ENCODE data around the gene CLOCK.
"Not testable (repeated sequence)": the region's sequence is repeated elsewhere in the genome, so short reads cannot be mapped to it uniquely, and the experiment has no call there.

The CLOCK gene, protein sequence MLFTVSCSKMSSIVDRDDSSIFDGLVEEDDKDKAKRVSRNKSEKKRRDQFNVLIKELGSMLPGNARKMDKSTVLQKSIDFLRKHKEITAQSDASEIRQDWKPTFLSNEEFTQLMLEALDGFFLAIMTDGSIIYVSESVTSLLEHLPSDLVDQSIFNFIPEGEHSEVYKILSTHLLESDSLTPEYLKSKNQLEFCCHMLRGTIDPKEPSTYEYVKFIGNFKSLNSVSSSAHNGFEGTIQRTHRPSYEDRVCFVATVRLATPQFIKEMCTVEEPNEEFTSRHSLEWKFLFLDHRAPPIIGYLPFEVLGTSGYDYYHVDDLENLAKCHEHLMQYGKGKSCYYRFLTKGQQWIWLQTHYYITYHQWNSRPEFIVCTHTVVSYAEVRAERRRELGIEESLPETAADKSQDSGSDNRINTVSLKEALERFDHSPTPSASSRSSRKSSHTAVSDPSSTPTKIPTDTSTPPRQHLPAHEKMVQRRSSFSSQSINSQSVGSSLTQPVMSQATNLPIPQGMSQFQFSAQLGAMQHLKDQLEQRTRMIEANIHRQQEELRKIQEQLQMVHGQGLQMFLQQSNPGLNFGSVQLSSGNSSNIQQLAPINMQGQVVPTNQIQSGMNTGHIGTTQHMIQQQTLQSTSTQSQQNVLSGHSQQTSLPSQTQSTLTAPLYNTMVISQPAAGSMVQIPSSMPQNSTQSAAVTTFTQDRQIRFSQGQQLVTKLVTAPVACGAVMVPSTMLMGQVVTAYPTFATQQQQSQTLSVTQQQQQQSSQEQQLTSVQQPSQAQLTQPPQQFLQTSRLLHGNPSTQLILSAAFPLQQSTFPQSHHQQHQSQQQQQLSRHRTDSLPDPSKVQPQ

DNA sequence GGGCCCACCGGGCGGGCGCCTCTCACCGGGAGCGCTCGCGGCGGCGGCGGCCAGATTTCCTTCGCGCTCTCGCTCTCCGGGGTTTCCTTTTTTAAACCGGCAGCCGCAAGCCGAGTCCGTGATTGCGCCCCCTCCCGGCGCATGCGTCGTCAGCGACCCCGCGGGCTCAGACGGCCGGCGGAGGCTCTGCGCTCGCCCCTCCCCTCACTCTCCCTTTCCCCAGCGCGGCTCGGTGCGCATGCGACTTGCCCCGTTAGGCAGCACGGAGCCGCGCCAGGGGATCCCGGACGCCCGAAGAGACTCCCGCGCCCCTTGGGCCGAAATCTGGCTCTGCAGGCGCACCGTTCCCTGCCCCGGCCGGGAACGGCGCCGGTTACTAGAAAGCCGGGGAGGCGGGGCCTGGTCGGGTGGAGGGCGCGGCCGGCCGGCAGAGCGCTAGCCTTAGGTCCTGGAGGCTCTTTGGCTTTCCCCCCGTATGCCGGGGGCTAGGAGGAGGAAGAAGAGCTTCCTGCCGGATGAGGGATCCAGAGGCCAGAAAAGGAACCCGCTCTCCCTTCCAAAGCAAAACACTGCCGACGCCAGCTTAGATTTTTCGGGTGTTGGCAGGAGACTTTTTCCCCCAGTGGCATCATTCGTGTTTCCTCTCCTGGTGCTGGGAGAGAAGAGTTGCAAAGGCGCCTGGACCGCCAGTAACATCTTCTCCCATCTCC, at the start of gene CLOCK:
Gene CLOCK (minus strand): TSS at position 154 of the 710 bp plus-strand sequence. CDS start 64,124 bp downstream, outside the sequence.
- peaks cover 24% of the 10 kb centered on the region for H3K27me3 Mint-ChIP-seq
- no peaks in the 10 kb centered on the region for H3K9me3 Mint-ChIP-seq
- peak within 1 kb of the TSS; percentile 94 for H3K27ac Mint-ChIP-seq
- H3K4me3 Mint-ChIP-seq: peak within 1 kb of the TSS; percentile 89
- H3K36me3 Mint-ChIP-seq (ENCODE audit: low read depth): peaks cover 11% of the 10 kb centered on the region
- peaks cover 17% of the 10 kb centered on the region for H3K4me1 Mint-ChIP-seq (ENCODE audit: low read depth)
- intact Hi-C loops (cut with micrococcal nuclease): loop anchor here (5.0 to 10.0 kb wide), 4 partner anchors 112 to 305 kb away; partner anchors contain the start of genes EXOC1, SRD5A3 and TMEM165

DNA sequence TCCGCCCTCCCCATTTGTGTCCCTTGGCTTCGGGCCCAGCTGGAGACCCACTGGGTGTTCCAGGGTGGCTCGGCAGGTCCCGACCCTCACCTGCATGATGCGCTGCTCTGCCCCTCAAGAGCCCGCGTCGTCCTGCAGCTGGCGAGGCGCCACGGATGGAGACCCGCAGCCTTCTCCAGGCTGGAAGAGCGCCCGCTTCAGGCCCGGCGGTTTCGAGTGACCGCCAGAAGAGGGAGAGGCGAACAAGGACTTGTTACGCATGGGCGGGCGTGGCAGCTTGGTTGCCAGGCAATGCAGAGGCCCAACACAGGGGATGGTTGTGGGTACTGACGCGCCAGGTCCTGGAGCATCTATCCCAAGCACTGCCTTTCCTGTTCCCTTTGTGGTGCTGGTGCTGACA, 45.3 kb upstream of the CLOCK start, which contains the start of gene PDCL2:
Gene PDCL2 (minus strand): TSS at position 232 of the 400 bp plus-strand sequence. CDS start 136 bp downstream, at position 96.
- no peak within 1 kb of the TSS for H3K27ac Mint-ChIP-seq
- no peaks in the 10 kb centered on the region for H3K36me3 Mint-ChIP-seq (ENCODE audit: low read depth)
- H3K4me1 Mint-ChIP-seq (ENCODE audit: low read depth): no peaks in the 10 kb centered on the region
- H3K4me3 Mint-ChIP-seq: no peak within 1 kb of the TSS
- H3K9me3 Mint-ChIP-seq: peaks cover 13% of the 10 kb centered on the region
- intact Hi-C loops (cut with micrococcal nuclease): no loop called here
- H3K27me3 Mint-ChIP-seq: peaks cover 2% of the 10 kb centered on the region

DNA sequence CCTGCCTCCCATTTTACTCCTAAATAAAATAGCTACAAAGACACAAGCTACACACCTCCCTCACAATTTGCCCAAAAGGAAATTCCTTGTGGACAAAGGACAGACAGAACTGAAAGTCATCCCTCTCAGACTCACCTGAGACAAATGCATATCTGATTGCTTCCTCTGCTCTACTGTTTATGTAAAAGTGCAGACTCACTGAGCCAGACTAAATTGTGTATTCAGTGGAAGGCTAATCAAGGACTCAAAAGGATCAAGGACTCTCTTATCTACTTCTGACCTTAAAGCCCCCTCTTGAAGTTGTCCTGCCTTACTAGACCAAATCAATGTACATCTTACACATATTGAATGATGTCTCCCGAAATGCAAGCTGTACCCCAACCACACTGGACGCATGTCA, 41.5 kb upstream of the CLOCK start:
- H3K4me3 Mint-ChIP-seq: no peak overlapping the region
- H3K27ac Mint-ChIP-seq: no peak overlapping the region
- peaks cover 2% of the 10 kb centered on the region for H3K27me3 Mint-ChIP-seq
- H3K4me1 Mint-ChIP-seq (ENCODE audit: low read depth): no peaks in the 10 kb centered on the region
- no peaks in the 10 kb centered on the region for H3K36me3 Mint-ChIP-seq (ENCODE audit: low read depth)
- peaks cover 21% of the 10 kb centered on the region for H3K9me3 Mint-ChIP-seq
- intact Hi-C loops (cut with micrococcal nuclease): no loop called here

DNA sequence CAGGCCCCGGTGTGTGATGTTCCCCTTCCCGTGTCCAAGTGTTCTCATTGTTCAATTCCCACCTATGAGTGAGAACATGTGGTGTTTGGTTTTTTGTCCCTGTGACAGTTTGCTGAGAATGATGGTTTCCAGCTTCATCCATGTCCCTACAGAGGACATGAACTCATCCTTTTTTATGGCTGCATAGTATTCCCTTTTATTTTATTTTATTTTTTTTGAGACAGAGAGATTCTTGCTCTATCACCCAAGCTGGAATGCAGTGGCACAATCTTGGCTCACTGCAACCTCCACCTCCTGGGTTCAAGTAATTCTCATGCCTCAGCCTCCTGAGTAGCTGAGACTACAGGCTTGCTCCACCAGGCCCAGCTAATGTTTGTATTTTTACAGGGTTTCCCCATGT, 36.1 kb upstream of the CLOCK start:
- H3K4me3 Mint-ChIP-seq; H3K27ac Mint-ChIP-seq; H3K9me3 Mint-ChIP-seq; H3K27me3 Mint-ChIP-seq; H3K4me1 Mint-ChIP-seq (ENCODE audit: low read depth); H3K36me3 Mint-ChIP-seq (ENCODE audit: low read depth); intact Hi-C loops (cut with micrococcal nuclease): not testable (repeated sequence)

DNA sequence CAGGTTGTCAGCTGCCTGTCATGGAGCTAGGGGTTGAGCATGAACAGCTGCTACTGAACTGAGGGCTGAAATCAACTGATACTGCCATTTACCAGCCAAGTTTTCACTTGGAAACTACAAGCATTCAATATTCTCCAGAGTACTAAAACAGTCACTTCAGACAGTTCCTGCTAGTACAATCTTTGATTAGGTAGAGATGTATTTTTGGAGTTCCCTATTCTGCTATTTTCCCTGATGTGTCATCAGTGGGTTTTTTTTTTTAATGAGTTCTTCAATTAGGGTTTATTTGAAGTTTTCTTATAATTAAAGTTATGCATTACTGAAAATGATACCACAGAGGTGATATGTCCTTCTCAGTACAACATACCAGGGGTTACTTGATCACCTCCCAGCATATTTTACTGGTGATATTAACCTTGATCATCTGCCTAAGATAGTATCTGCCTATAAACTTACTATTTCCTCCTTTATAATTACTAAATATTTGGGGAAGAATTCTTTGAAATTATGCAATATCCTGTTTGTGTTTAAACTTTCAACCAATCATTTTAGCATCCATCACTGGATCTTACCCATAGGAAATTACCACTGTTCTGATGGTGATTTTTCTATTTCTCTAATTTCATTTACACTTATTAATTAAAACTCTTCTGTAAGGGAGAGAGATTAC, 31.8 kb upstream of the CLOCK start:
- no peak overlapping the region for H3K27ac Mint-ChIP-seq
- no peak overlapping the region for H3K4me3 Mint-ChIP-seq
- H3K4me1 Mint-ChIP-seq (ENCODE audit: low read depth): peaks cover 5% of the 10 kb centered on the region
- intact Hi-C loops (cut with micrococcal nuclease): no loop called here
- no peaks in the 10 kb centered on the region for H3K36me3 Mint-ChIP-seq (ENCODE audit: low read depth)
- H3K9me3 Mint-ChIP-seq: peaks cover 14% of the 10 kb centered on the region
- H3K27me3 Mint-ChIP-seq: peaks cover 3% of the 10 kb centered on the region

DNA sequence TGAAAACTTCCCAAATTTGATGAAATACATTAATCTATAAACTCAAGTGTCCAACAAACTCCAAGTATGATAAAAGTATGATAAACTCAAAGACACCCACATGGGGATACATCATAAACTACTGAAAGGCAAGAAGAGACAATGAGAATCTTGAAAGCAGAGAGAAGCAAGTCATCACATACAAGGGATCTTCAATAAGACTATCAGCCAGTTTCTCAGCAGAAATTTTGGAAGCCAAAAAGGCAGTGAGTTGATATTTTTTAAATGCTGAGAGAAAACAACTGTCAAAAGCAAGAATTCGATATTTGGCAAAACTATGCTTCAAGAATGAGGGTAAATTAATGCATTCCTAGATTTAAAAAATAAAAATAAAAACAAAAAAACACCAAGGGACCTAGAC, 28.8 kb upstream of the CLOCK start:
- H3K9me3 Mint-ChIP-seq: peaks cover 11% of the 10 kb centered on the region
- H3K27ac Mint-ChIP-seq: no peak overlapping the region
- intact Hi-C loops (cut with micrococcal nuclease): no loop called here
- no peak overlapping the region for H3K4me3 Mint-ChIP-seq
- no peaks in the 10 kb centered on the region for H3K36me3 Mint-ChIP-seq (ENCODE audit: low read depth)
- peaks cover 11% of the 10 kb centered on the region for H3K4me1 Mint-ChIP-seq (ENCODE audit: low read depth)
- H3K27me3 Mint-ChIP-seq: no peaks in the 10 kb centered on the region

DNA sequence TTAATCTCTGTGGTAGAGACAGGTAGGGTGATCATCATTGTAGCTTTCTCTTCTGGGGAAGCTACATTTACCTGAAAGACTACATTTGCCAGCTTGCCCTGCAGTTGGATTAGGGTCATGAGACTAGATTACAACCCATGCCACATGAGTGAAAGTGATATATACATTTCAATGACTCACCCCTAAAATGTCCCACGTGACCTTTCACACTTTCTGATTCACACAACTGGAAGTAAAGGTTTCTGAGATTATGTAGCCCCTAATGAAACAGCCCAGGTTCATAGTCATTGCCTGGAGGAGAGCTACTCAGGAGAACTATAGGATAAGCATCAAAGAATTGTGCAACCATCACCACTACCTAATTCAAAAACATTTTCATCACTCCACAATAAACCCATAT, 27.5 kb upstream of the CLOCK start:
- H3K36me3 Mint-ChIP-seq (ENCODE audit: low read depth): no peaks in the 10 kb centered on the region
- no peak overlapping the region for H3K4me3 Mint-ChIP-seq
- intact Hi-C loops (cut with micrococcal nuclease): no loop called here
- peaks cover 11% of the 10 kb centered on the region for H3K9me3 Mint-ChIP-seq
- H3K27me3 Mint-ChIP-seq: no peaks in the 10 kb centered on the region
- H3K27ac Mint-ChIP-seq: no peak overlapping the region
- peaks cover 11% of the 10 kb centered on the region for H3K4me1 Mint-ChIP-seq (ENCODE audit: low read depth)

DNA sequence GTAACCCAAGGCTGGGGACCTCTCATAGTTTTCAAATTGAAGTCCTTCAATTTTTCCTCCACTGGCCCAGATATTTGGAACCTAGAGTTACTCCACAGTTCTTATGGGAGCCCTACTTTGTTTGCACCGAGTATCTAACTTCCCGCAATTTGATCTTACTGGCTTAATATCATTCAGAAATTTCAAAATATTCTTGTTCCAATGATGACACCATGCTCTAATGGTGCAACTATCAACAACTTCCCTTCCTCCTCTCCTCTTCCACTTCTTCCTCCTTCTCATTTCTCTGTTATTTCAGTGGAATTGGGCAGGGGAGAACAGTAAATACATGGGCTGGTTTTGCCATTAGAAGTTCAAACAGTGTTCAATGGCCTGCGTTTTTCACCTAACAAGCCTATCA, 25.1 kb upstream of the CLOCK start:
- peaks cover 6% of the 10 kb centered on the region for H3K4me1 Mint-ChIP-seq (ENCODE audit: low read depth)
- H3K27ac Mint-ChIP-seq: no peak overlapping the region
- H3K27me3 Mint-ChIP-seq: no peaks in the 10 kb centered on the region
- H3K9me3 Mint-ChIP-seq: peaks cover 11% of the 10 kb centered on the region
- intact Hi-C loops (cut with micrococcal nuclease): no loop called here
- no peak overlapping the region for H3K4me3 Mint-ChIP-seq
- no peaks in the 10 kb centered on the region for H3K36me3 Mint-ChIP-seq (ENCODE audit: low read depth)

DNA sequence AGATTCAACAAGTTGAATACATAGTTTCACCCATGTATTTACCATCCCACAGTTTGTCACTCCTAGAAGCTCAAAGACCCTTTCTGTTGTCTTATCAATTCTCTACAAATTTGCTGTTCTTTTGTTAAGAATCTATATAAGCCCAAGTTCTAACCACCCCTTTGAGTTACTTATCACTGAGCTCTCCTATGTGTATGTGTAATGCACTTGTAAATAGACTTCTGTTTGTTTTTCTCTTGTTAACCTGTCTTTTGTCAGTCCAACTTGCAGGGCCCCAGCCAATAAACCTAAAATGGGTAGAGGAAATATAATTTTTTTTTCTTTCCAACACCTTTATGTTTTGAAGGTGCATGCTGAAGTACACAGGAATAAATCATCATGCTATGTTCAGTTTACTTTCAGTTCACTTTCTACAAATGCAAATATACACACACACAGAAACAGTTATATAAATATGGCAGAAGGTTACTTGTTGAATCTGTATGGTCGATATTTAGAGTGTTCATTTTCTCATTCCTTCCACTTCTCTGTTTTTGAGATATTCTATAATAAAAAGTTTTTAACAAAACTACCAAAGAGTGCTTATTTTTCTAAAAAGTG, 22.3 kb upstream of the CLOCK start:
- Mint-ChIP-seq H3K4me3 (no peak overlapping the region), H3K27me3 (no peaks in the 10 kb centered on the region), H3K9me3 (no peaks in the 10 kb centered on the region), H3K36me3 (ENCODE audit: low read depth) (no peaks in the 10 kb centered on the region), H3K27ac (no peak overlapping the region), H3K4me1 (ENCODE audit: low read depth) (peaks cover 6% of the 10 kb centered on the region)
- intact Hi-C loops (cut with micrococcal nuclease): no loop called here

DNA sequence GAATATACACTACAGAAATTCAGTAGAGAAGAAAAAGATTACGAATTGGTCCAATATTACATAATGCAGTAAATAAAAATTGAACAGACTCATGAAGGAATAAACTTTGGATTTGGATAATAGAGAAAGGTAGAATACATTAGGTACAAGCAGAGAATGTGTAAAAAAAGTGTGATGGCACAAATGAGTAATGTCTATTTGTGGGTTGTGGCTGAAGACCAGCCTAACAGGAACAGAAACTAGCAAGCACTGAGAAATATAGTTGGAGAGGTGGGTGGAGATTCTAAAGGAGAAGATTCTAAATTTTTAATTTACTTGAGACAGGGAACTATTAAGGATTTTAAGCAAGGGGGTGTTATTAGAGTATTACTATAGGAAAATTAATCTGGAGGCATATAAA, 15.2 kb upstream of the CLOCK start:
- H3K9me3 Mint-ChIP-seq: peaks cover 10% of the 10 kb centered on the region
- H3K4me1 Mint-ChIP-seq (ENCODE audit: low read depth): peaks cover 19% of the 10 kb centered on the region
- H3K4me3 Mint-ChIP-seq: no peak overlapping the region
- H3K36me3 Mint-ChIP-seq (ENCODE audit: low read depth): no peaks in the 10 kb centered on the region
- intact Hi-C loops (cut with micrococcal nuclease): no loop called here
- peaks cover 10% of the 10 kb centered on the region for H3K27me3 Mint-ChIP-seq
- peak overlapping the region; percentile 64 for H3K27ac Mint-ChIP-seq

DNA sequence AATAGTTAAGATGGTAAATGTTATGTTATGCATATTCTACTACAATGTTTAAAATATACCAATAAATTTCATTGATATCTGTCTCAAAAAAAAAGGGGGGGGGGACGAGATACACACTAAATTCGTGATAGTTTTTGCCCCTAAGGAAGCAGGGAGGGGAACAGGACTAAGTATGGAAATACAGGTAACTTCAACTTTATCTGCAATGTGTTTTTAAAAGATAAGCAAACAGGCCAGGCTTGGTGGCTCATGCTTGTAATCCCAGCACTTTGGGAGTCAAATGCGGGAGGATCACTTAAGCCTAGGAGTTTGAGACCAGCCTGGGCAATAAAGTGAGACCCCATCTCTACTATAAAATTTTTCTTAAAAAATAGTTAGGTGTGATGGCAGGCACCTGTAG, 13.4 kb upstream of the CLOCK start:
- peaks cover 19% of the 10 kb centered on the region for H3K4me1 Mint-ChIP-seq (ENCODE audit: low read depth)
- intact Hi-C loops (cut with micrococcal nuclease): no loop called here

DNA sequence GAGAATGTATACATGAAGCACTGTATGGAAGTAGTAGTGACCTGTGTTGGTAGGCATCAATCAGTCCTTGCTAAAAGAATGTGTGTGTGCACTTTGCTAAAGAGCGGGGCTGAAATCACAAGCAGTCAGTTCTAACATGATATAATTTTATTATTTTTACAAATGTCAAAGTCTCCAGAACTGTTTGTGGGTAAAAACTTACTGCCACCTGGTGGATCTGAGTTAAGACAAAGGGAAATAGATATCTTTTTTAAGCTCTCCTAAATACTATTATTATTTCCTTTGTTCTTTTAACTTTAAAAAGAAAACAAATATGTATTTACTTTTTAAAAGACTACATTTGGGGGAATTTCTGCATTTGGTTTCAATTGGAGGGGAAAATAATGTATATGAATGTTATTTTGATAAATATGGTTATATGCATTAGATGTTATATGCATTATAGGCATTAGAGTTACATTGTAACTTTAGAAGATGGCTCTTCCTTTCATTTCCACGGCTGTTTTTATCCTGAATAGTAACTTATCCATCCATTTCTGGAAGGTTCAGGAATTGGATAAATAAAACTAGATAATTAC, 7.8 kb upstream of the CLOCK start:
- H3K27me3 Mint-ChIP-seq: peaks cover 19% of the 10 kb centered on the region
- intact Hi-C loops (cut with micrococcal nuclease): no loop called here
- H3K4me3 Mint-ChIP-seq: no peak overlapping the region
- H3K27ac Mint-ChIP-seq: no peak overlapping the region
- H3K36me3 Mint-ChIP-seq (ENCODE audit: low read depth): no peaks in the 10 kb centered on the region
- peaks cover 10% of the 10 kb centered on the region for H3K9me3 Mint-ChIP-seq
- no peaks in the 10 kb centered on the region for H3K4me1 Mint-ChIP-seq (ENCODE audit: low read depth)

More for the DNA sequence above, 13.4 kb upstream of the CLOCK start:
- peaks cover 10% of the 10 kb centered on the region for H3K9me3 Mint-ChIP-seq
- H3K27me3 Mint-ChIP-seq: peaks cover 11% of the 10 kb centered on the region
- H3K36me3 Mint-ChIP-seq (ENCODE audit: low read depth): no peaks in the 10 kb centered on the region
- no peak overlapping the region for H3K4me3 Mint-ChIP-seq
- no peak overlapping the region for H3K27ac Mint-ChIP-seq
